ENCODE data around the gene KAT5. TPM values are rescaled to one million over a fixed set of nuclear protein-coding genes. Genes with fewer than 3 reads are reported as not detected.

KAT5 gene
- total RNA-seq, 2 experiments from 2014 or later, result 79.9 to 97.1 TPM

- Histone ChIP-seq H3K4me1 (ENCODE audit: insufficient read depth, low read length, poor library complexity, severe bottlenecking) (no peaks in the 10 kb centered on the region), H3K79me2 (ENCODE audit: insufficient read depth, low read depth, low read length) (no peaks in the 10 kb centered on the region), H2AFZ (ENCODE audit: low read length) (no peak overlapping the region), H3K27ac (ENCODE audit: low read depth, low read length, poor library complexity, severe bottlenecking) (no peak overlapping the region), H3K36me3 (ENCODE audit: insufficient read depth, low read length) (no peaks in the 10 kb centered on the region), H3K9me2 (ENCODE audit: insufficient read depth, low read length) (no peaks in the 10 kb centered on the region), H3K4me3 (ENCODE audit: low read depth, low read length, poor library complexity, severe bottlenecking) (no peak overlapping the region), H3K4me2 (ENCODE audit: low read length) (no peak overlapping the region), H3K9me3 (ENCODE audit: low read length) (no peaks in the 10 kb centered on the region), H4K20me1 (ENCODE audit: insufficient read depth, low read length) (no peaks in the 10 kb centered on the region)
- DNase-seq (ENCODE audit: low spot score), result no peak
- CTCF ChIA-PET (ENCODE audit: unreplicated experiment), result no interaction called here
- no TSS peak for BruUV-seq (replicated peaks)
- POLR2A ChIA-PET, result interaction anchor here (0.7 kb wide), 1 partner anchor 106 kb away, joined by 4 read pairs; no protein-coding TSS in a partner anchor
- TF ChIP-seq CTCF (conservative IDR thresholded peaks at IDR 0.05; ENCODE audit: low read length), result no peak
- no peak for TF ChIP-seq EZH2phosphoT487 (IDR thresholded peaks at IDR 0.05; ENCODE audit: borderline replicate concordance, low read depth, low read length)
- intact Hi-C loops (cut with micrococcal nuclease; ENCODE audit: unreplicated experiment), result no loop called here
These were observed 12.7 kb upstream of the KAT5 start for GRCh38 chr11:65699306-65699705.

GRCh38 chr11:65700399-65700798 is 11.7 kb upstream of the KAT5 start:
- TF ChIP-seq CTCF (conservative IDR thresholded peaks at IDR 0.05; ENCODE audit: low read length) (no peak), EZH2phosphoT487 (IDR thresholded peaks at IDR 0.05; ENCODE audit: borderline replicate concordance, low read depth, low read length) (no peak)
- H2AFZ ChIP-seq (ENCODE audit: low read length), result no peak overlapping the region
- H3K27ac ChIP-seq (ENCODE audit: low read depth, low read length, poor library complexity, severe bottlenecking), result no peak overlapping the region
- H4K20me1 ChIP-seq (ENCODE audit: insufficient read depth, low read length), result no peaks in the 10 kb centered on the region
- H3K9me2 ChIP-seq (ENCODE audit: insufficient read depth, low read length), result no peaks in the 10 kb centered on the region
- H3K36me3 ChIP-seq (ENCODE audit: insufficient read depth, low read length), result no peaks in the 10 kb centered on the region
- H3K9me3 ChIP-seq (ENCODE audit: low read length), result no peaks in the 10 kb centered on the region
- H3K4me3 ChIP-seq (ENCODE audit: low read depth, low read length, poor library complexity, severe bottlenecking), result no peak overlapping the region
- intact Hi-C loops (cut with micrococcal nuclease; ENCODE audit: unreplicated experiment), result no loop called here
- no TSS peak for BruUV-seq (replicated peaks)
- no peaks in the 10 kb centered on the region for H3K4me1 ChIP-seq (ENCODE audit: insufficient read depth, low read length, poor library complexity, severe bottlenecking)
- no peak overlapping the region for H3K4me2 ChIP-seq (ENCODE audit: low read length)
- ChIA-PET CTCF (ENCODE audit: unreplicated experiment) (no interaction called here), POLR2A (no interaction called here)
- DNase-seq (ENCODE audit: low spot score), result no peak
- no peaks in the 10 kb centered on the region for H3K79me2 ChIP-seq (ENCODE audit: insufficient read depth, low read depth, low read length)

- Histone ChIP-seq H2AFZ (ENCODE audit: low read length) (no peak overlapping the region), H3K4me1 (ENCODE audit: insufficient read depth, low read length, poor library complexity, severe bottlenecking) (peaks cover 4% of the 10 kb centered on the region), H3K9me3 (ENCODE audit: low read length) (no peaks in the 10 kb centered on the region), H3K36me3 (ENCODE audit: insufficient read depth, low read length) (no peaks in the 10 kb centered on the region), H3K4me3 (ENCODE audit: low read depth, low read length, poor library complexity, severe bottlenecking) (no peak overlapping the region), H3K27ac (ENCODE audit: low read depth, low read length, poor library complexity, severe bottlenecking) (no peak overlapping the region), H3K9me2 (ENCODE audit: insufficient read depth, low read length) (no peaks in the 10 kb centered on the region), H3K4me2 (ENCODE audit: low read length) (no peak overlapping the region), H4K20me1 (ENCODE audit: insufficient read depth, low read length) (no peaks in the 10 kb centered on the region), H3K79me2 (ENCODE audit: insufficient read depth, low read depth, low read length) (no peaks in the 10 kb centered on the region)
- CTCF ChIA-PET (ENCODE audit: unreplicated experiment), result no interaction called here
- TF ChIP-seq EZH2phosphoT487 (IDR thresholded peaks at IDR 0.05; ENCODE audit: borderline replicate concordance, low read depth, low read length), result no peak
- intact Hi-C loops (cut with micrococcal nuclease; ENCODE audit: unreplicated experiment), result no loop called here
- POLR2A ChIA-PET, result no interaction called here
- no TSS peak for BruUV-seq (replicated peaks)
- DNase-seq (ENCODE audit: low spot score), result no peak
These were observed 10.4 kb upstream of the KAT5 start for GRCh38 chr11:65701686-65702085.
